Ovary (tissue), 3 donors: ENCODE measurements around the gene TSPAN32.

Experiments
- CTCF ChIP-seq, 3 donors: fragments of 450-650 bp in 2 of 3; fragments of 200-600 bp in 1 of 3; IDR thresholded peaks; one replicate each; pipeline versions ENCODE4 v1.5.1 to v1.8.0; 2016 to 2022; ENCODE audit warnings: antibody characterized with exemption in 3 of 3, mild to moderate bottlenecking in 1 of 3
- EP300 ChIP-seq: sonication (generic); formaldehyde crosslinking; IDR thresholded peaks from one replicate; pipeline ENCODE4 v1.6.1; 2017; ENCODE audit warnings: antibody characterized with exemption
- POLR2A ChIP-seq: fragments of 450-650 bp; IDR thresholded peaks from one replicate; pipeline ENCODE4 v1.6.1; 2017; ENCODE audit warnings: antibody characterized with exemption, mild to moderate bottlenecking, moderate library complexity
- donor health status: DM: no; HTN: no; CAD: no.

GRCh38 chr11:2289350-2289749, 12.5 kb upstream of the TSPAN32 start:
- TF ChIP-seq CTCF (IDR thresholded peaks at IDR 0.05) (no peak), EP300 (no peak), POLR2A (no peak)
